Stimulated activated CD8-positive, alpha-beta memory T cell treated with anti-CD3 and anti-CD28 coated beads, Interleukin-2, amount 100 ng/mL, for 48 hours (primary cell): ENCODE data around the gene CFAP46.
A peak's percentile ranks its signal among the peaks of the same experiment; 100 is the strongest.
"Not testable (repeated sequence)": the region's sequence is repeated elsewhere in the genome, so short reads cannot be mapped to it uniquely, and the experiment has no call there.

ENCODE experiments used
- DNase-seq, 2 donors: peaks; one replicate each; pipeline ENCODE4 v3.0.0-alpha.2; 2020; ENCODE audit warnings: low read depth in 2 of 2

CFAP46 gene

GRCh38 chr10:132845041-132845551 lies 97.3 kb downstream of the CFAP46 start:
- DNase-seq, result no peak

GRCh38 chr10:132844069-132844809 lies 98.1 kb downstream of the CFAP46 start:
- no peak for DNase-seq

GRCh38 chr10:132843276-132843675 lies 99.1 kb downstream of the CFAP46 start:
- not testable (repeated sequence) for DNase-seq

- no peak for DNase-seq
Observed at GRCh38 chr10:132842397-132842796, 100.0 kb downstream of the CFAP46 start.

GRCh38 chr10:132841615-132841975 lies 100.8 kb downstream of the CFAP46 start:
- no peak for DNase-seq

GRCh38 chr10:132840698-132841614 lies 101.4 kb downstream of the CFAP46 start:
- no peak for DNase-seq

- no peak for DNase-seq
Observed at GRCh38 chr10:132839061-132839460, 103.3 kb downstream of the CFAP46 start.

- DNase-seq, result no peak
Observed at GRCh38 chr10:132838346-132838970, 103.9 kb downstream of the CFAP46 start.

GRCh38 chr10:132837905-132838304 lies 104.5 kb downstream of the CFAP46 start:
- DNase-seq, result no peak

- DNase-seq, result peak in 1 of 2 donors; percentile 37
Observed at GRCh38 chr10:132836832-132837540, 105.4 kb downstream of the CFAP46 start.

GRCh38 chr10:132836248-132836831 lies 106.0 kb downstream of the CFAP46 start:
- no peak for DNase-seq

- DNase-seq, result no peak
Observed at GRCh38 chr10:132835848-132836233, 106.5 kb downstream of the CFAP46 start.

- DNase-seq, result no peak
Observed at GRCh38 chr10:132834891-132835847, 107.2 kb downstream of the CFAP46 start.

- DNase-seq, result no peak
Observed at GRCh38 chr10:132834311-132834761, 108.0 kb downstream of the CFAP46 start.

GRCh38 chr10:132833421-132834111 lies 108.8 kb downstream of the CFAP46 start:
- no peak for DNase-seq

GRCh38 chr10:132832186-132832969 lies 110.0 kb downstream of the CFAP46 start:
- DNase-seq, result no peak

GRCh38 chr10:132829403-132829802 lies 113.0 kb downstream of the CFAP46 start:
- DNase-seq, result no peak

GRCh38 chr10:132828681-132829080 lies 113.7 kb downstream of the CFAP46 start:
- DNase-seq, result no peak
